Measurements from ENCODE around the gene IKZF2. TPM values are rescaled to one million over a fixed set of nuclear protein-coding genes. Genes with fewer than 3 reads are reported as not detected.

The IKZF2 gene
- total RNA-seq, 2 donors from 2014 or later, result 4.5 to 4.8 TPM

DNA sequence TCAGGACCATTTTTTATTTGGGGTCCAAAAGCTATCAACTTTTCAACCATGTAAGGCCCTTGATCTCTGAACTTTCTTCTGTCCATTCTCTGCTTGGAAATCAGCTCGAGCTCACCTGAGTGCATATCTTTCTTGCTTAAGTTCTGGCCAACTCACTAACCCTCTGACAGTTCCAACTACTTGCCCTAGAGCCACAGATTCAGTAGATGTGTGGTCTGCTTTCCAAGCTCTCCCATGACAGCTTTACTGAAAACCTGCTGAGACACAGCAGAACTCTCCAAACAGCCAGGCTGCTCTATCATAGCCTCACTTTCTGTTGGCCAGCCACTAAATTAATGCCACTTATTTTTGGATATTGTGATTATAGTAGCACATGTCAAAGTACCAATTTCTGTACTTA, 21.2 kb upstream of the IKZF2 start:
- Histone ChIP-seq H3K36me3 (no peaks in the 10 kb centered on the region), H3K9ac (ENCODE audit: low read depth in 2 of 2, low read length in 2 of 2) (no peak overlapping the region), H3K4me1 (no peaks in the 10 kb centered on the region), H3K9me3 (no peaks in the 10 kb centered on the region), H3K4me3 (no peak overlapping the region), H3K27ac (no peak overlapping the region), H3K27me3 (no peaks in the 10 kb centered on the region)
- DNase-seq, result no peak
- intact Hi-C loops (cut with DNase I), result no loop called here
- TF ChIP-seq, protein P1, sequence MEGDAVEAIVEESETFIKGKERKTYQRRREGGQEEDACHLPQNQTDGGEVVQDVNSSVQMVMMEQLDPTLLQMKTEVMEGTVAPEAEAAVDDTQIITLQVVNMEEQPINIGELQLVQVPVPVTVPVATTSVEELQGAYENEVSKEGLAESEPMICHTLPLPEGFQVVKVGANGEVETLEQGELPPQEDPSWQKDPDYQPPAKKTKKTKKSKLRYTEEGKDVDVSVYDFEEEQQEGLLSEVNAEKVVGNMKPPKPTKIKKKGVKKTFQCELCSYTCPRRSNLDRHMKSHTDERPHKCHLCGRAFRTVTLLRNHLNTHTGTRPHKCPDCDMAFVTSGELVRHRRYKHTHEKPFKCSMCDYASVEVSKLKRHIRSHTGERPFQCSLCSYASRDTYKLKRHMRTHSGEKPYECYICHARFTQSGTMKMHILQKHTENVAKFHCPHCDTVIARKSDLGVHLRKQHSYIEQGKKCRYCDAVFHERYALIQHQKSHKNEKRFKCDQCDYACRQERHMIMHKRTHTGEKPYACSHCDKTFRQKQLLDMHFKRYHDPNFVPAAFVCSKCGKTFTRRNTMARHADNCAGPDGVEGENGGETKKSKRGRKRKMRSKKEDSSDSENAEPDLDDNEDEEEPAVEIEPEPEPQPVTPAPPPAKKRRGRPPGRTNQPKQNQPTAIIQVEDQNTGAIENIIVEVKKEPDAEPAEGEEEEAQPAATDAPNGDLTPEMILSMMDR (IDR thresholded peaks at IDR 0.05), result no peak

DNA sequence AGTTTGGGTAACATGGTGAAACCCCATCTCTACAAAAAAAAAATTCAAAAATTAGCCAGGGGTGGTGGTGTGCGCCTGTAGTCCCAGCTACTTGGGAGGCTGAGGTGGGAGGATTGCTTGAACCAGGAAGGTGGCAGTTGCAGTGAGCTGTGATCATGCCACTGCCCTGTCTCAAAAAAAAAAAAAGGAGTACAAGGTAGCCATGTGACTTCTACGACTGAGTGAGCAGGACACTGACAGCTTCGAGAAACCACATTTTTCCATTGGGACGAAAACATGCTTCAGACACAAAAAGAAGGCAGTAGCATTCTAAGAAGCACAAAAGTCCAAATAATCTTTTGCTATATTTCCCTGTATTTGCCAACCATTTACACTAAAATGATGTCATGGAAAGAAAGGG, 19.7 kb upstream of the IKZF2 start:
- H3K36me3 ChIP-seq, result no peaks in the 10 kb centered on the region
- TF ChIP-seq, protein P1 (IDR thresholded peaks at IDR 0.05), result no peak
- no peaks in the 10 kb centered on the region for H3K27me3 ChIP-seq
- no peaks in the 10 kb centered on the region for H3K9me3 ChIP-seq
- H3K9ac ChIP-seq (ENCODE audit: low read depth in 2 of 2, low read length in 2 of 2), result no peak overlapping the region
- no peak for DNase-seq
- H3K27ac ChIP-seq, result no peak overlapping the region
- H3K4me3 ChIP-seq, result no peak overlapping the region
- H3K4me1 ChIP-seq, result no peaks in the 10 kb centered on the region
- intact Hi-C loops (cut with DNase I), result no loop called here

DNA sequence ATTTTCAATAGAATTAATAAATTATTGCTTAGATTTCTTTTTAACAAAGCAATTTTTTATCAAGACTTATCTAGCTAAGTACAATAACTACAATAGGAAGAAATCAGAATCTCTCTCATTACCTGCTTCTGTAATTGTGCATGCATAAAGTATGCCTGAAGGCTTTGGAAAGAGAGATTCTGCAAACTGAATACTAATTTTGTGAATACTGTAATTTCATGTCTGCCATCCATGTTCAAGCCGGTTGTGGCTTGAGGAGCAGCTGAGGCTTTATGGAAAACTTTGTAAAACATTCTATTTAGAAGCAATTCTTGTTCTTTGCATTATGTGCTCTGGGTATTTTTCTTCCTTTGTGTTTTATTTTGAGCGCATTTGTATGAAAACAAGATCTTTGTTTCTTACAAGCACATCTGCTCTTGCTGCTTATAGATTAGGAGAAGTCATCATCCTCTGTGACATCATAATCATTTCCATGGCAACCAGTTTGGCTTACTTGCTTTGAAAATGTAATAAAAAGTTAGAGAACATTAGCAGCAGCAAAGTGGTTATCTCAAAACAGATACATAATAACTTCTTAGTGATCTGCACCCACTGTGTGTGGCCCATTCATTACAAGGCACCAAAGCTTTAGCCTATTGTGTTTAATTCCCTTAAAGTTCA, 16.0 kb upstream of the IKZF2 start:
- intact Hi-C loops (cut with DNase I), result no loop called here
- no peak overlapping the region for H3K4me3 ChIP-seq
- H3K27me3 ChIP-seq, result no peaks in the 10 kb centered on the region
- H3K27ac ChIP-seq, result no peak overlapping the region
- no peaks in the 10 kb centered on the region for H3K9me3 ChIP-seq
- no peak overlapping the region for H3K9ac ChIP-seq (ENCODE audit: low read depth in 2 of 2, low read length in 2 of 2)
- no peaks in the 10 kb centered on the region for H3K36me3 ChIP-seq
- no peaks in the 10 kb centered on the region for H3K4me1 ChIP-seq
- TF ChIP-seq, protein P1 (IDR thresholded peaks at IDR 0.05), result no peak
- DNase-seq, result no peak

DNA sequence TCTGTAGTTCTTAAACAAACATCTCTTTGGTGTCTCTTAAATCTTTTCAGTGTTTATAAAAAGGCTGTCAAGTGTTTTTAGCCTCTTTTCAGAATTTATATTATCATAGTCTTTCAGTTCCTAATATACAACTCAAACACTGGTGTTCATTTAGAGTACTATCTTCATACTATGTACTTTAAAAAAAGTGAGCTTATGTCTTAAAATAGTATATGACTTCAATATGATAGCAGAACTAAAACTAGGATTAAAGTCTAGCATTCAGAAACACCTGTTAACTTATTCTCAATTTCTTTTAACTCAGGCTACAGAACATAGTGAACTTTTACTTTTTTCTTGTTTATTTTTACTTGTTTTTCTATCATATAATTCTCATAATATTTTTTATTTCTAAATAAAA, 14.7 kb upstream of the IKZF2 start:
- TF ChIP-seq, protein P1 (IDR thresholded peaks at IDR 0.05), result no peak
- Histone ChIP-seq H3K36me3 (no peaks in the 10 kb centered on the region), H3K27ac (no peak overlapping the region), H3K9ac (ENCODE audit: low read depth in 2 of 2, low read length in 2 of 2) (no peak overlapping the region), H3K9me3 (no peaks in the 10 kb centered on the region), H3K4me3 (no peak overlapping the region), H3K27me3 (no peaks in the 10 kb centered on the region), H3K4me1 (no peaks in the 10 kb centered on the region)
- intact Hi-C loops (cut with DNase I), result no loop called here
- DNase-seq, result no peak

DNA sequence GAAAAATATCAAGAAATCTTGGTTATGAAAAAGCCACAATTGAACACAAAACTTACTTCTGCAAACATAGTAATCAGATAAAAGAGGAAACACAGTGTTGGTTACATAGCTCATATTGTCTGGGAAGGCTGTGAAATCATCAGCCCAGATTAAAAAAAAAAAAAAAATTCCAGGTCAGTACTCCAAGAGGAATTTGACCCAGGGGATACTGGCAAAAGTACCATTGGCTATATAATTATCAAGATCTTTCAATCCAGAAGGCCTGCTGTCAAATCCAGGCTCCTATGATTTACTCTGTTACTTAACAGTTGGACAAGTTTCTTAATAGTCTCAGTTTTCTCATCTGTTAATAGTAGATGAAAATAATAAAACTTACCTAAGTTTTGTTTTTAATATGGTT, 12.9 kb upstream of the IKZF2 start:
- Histone ChIP-seq H3K36me3 (no peaks in the 10 kb centered on the region), H3K9ac (ENCODE audit: low read depth in 2 of 2, low read length in 2 of 2) (no peak overlapping the region), H3K4me3 (no peak overlapping the region), H3K9me3 (no peaks in the 10 kb centered on the region), H3K27ac (no peak overlapping the region), H3K27me3 (no peaks in the 10 kb centered on the region), H3K4me1 (no peaks in the 10 kb centered on the region)
- no peak for DNase-seq
- TF ChIP-seq, protein P1 (IDR thresholded peaks at IDR 0.05), result no peak
- intact Hi-C loops (cut with DNase I), result no loop called here
